Thoracic aorta (tissue), 2 donors: ENCODE results near the gene MUSTN1. TPM values are rescaled to one million over a fixed set of nuclear protein-coding genes. Genes with fewer than 3 reads are reported as not detected.

Experiments
- ATAC-seq: fragments of 150-250 bp; one replicate; pipeline ENCODE4 v1.8.0; 2017; ENCODE audit warnings: low read depth; ENCODE audit not compliant: insufficient number of reproducible peaks, low FRiP score
- DNase-seq: peaks from one replicate; pipeline ENCODE4 v3.0.0-alpha.2; 2020; ENCODE audit warnings: low spot score
- H3K27ac ChIP-seq, 2 donors: fragments of 200-600 bp; sonication (generic); 1 replicate in 1 of 2; 2 replicates in 1 of 2; pipeline ENCODE4 v1.5.1; 2016; ENCODE audit warnings: mild to moderate bottlenecking in 2 of 2, moderate library complexity in 2 of 2
- H3K27me3 ChIP-seq: fragments of 200-600 bp; sonication (generic); replicated peaks from 2 replicates; pipeline ENCODE4 v1.6.0; 2016; ENCODE audit warnings: mild to moderate bottlenecking; ENCODE audit not compliant: insufficient read depth
- H3K36me3 ChIP-seq: fragments of 200-600 bp; sonication (generic); one replicate; pipeline ENCODE4 v1.5.1; 2016
- H3K4me1 ChIP-seq, 2 donors: fragments of 200-600 bp; sonication (generic); 1 replicate in 1 of 2; 2 replicates in 1 of 2; pipeline versions ENCODE4 v1.5.1 to v1.6.0; 2016; ENCODE audit warnings: low read depth in 2 of 2, mild to moderate bottlenecking in 1 of 2; ENCODE audit not compliant: control insufficient read depth in 1 of 2
- H3K4me3 ChIP-seq: fragments of 200-600 bp; sonication (generic); 2 replicates; pipeline ENCODE4 v1.5.1; 2016; ENCODE audit warnings: mild to moderate bottlenecking
- H3K9me3 ChIP-seq: fragments of 200-600 bp; sonication (generic); 2 replicates; pipeline ENCODE4 v1.5.1; 2016
- CTCF ChIP-seq: fragments of 200-600 bp; sonication (generic); IDR thresholded peaks from one replicate; pipeline ENCODE4 v1.5.1; 2019; ENCODE audit warnings: antibody characterized with exemption
- total RNA-seq, 2 donors: library from RNA; depleted of rRNA; stranded (reverse); fragments of >200 nt; gene quantifications; one replicate each; pipeline versions ENCODE4 v1.1.0 to v1.2.3, GENCODE V29; 2016

Gene MUSTN1
- total RNA-seq, 2 donors from 2014 or later = 21.0 to 33.8 TPM

GRCh38 chr3:52830535-52831258, 4.1 kb downstream of the MUSTN1 start, which contains the start of gene ITIH4:
Gene ITIH4, minus strand, starts transcription at chr3:52830672. Its CDS starts 30 bp downstream, at chr3:52830642.
- H3K9me3 ChIP-seq = no peaks in the 10 kb centered on the region
- DNase-seq (no peak), ATAC-seq (no peak)
- peak within 1 kb of the TSS; percentile 60 for H3K4me3 ChIP-seq
- H3K36me3 ChIP-seq = peaks cover 3% of the 10 kb centered on the region
- no peaks in the 10 kb centered on the region for H3K27me3 ChIP-seq
- no peak for TF ChIP-seq CTCF
- H3K27ac ChIP-seq = peak within 1 kb of the TSS; percentile 90 to 91
- H3K4me1 ChIP-seq = peaks cover 26 to 67% of the 10 kb centered on the region in 2 donors

- H3K27ac ChIP-seq = peak overlapping the region; percentile 90 to 91
- H3K4me1 ChIP-seq = peaks cover 24 to 60% of the 10 kb centered on the region in 2 donors
- no peak for ATAC-seq
Measured at GRCh38 chr3:52829906-52830463, 4.8 kb downstream of the MUSTN1 start.

GRCh38 chr3:52829482-52829881, 5.3 kb downstream of the MUSTN1 start:
- no peak for TF ChIP-seq CTCF
- no peak for ATAC-seq
- Histone ChIP-seq H3K4me3 (peak overlapping the region; percentile 60), H3K4me1 (peaks cover 24 to 55% of the 10 kb centered on the region in 2 donors), H3K27ac (peak overlapping the region in 1 of 2 donors; percentile 91), H3K36me3 (peaks cover 6% of the 10 kb centered on the region), H3K9me3 (no peaks in the 10 kb centered on the region), H3K27me3 (no peaks in the 10 kb centered on the region)
- DNase-seq = no peak

More at GRCh38 chr3:52829906-52830463, 4.8 kb downstream of the MUSTN1 start:
- H3K4me3 ChIP-seq = peak overlapping the region; percentile 60
- no peak for TF ChIP-seq CTCF
- H3K9me3 ChIP-seq = no peaks in the 10 kb centered on the region
- no peak for DNase-seq
- peaks cover 5% of the 10 kb centered on the region for H3K36me3 ChIP-seq
- no peaks in the 10 kb centered on the region for H3K27me3 ChIP-seq

GRCh38 chr3:52827866-52828376, 6.9 kb downstream of the MUSTN1 start:
- no peak for TF ChIP-seq CTCF
- H3K36me3 ChIP-seq = peaks cover 10% of the 10 kb centered on the region
- no peak overlapping the region for H3K27ac ChIP-seq
- H3K27me3 ChIP-seq = no peaks in the 10 kb centered on the region
- H3K9me3 ChIP-seq = no peaks in the 10 kb centered on the region
- ATAC-seq = no peak
- H3K4me1 ChIP-seq = peaks cover 24 to 40% of the 10 kb centered on the region in 2 donors
- DNase-seq = no peak
- no peak overlapping the region for H3K4me3 ChIP-seq

GRCh38 chr3:52827441-52827840, 7.4 kb downstream of the MUSTN1 start:
- H3K27ac ChIP-seq = no peak overlapping the region
- peaks cover 12% of the 10 kb centered on the region for H3K36me3 ChIP-seq
- no peak overlapping the region for H3K4me3 ChIP-seq
- H3K27me3 ChIP-seq = no peaks in the 10 kb centered on the region
- no peaks in the 10 kb centered on the region for H3K9me3 ChIP-seq
- no peak for DNase-seq
- no peak for ATAC-seq
- no peak for TF ChIP-seq CTCF
- H3K4me1 ChIP-seq = peaks cover 21 to 35% of the 10 kb centered on the region in 2 donors
